ENCODE measurements around the gene CALHM1.

- TF ChIP-seq, protein P1, sequence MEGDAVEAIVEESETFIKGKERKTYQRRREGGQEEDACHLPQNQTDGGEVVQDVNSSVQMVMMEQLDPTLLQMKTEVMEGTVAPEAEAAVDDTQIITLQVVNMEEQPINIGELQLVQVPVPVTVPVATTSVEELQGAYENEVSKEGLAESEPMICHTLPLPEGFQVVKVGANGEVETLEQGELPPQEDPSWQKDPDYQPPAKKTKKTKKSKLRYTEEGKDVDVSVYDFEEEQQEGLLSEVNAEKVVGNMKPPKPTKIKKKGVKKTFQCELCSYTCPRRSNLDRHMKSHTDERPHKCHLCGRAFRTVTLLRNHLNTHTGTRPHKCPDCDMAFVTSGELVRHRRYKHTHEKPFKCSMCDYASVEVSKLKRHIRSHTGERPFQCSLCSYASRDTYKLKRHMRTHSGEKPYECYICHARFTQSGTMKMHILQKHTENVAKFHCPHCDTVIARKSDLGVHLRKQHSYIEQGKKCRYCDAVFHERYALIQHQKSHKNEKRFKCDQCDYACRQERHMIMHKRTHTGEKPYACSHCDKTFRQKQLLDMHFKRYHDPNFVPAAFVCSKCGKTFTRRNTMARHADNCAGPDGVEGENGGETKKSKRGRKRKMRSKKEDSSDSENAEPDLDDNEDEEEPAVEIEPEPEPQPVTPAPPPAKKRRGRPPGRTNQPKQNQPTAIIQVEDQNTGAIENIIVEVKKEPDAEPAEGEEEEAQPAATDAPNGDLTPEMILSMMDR (IDR thresholded peaks at IDR 0.05; ENCODE audit: borderline replicate concordance, extremely low read depth, low read length, poor library complexity, severe bottlenecking): no peak
- no peak for TF ChIP-seq EZH2 (IDR thresholded peaks at IDR 0.05; ENCODE audit: borderline replicate concordance, low read depth, low read length, severe bottlenecking)
These were observed 34.7 kb upstream of the CALHM1 start, which contains the start of gene NEURL1 for GRCh38 chr10:103493362-103493915.

Data from DND-41 (cell line).